Adipocyte (in vitro differentiated cells): ENCODE results near the gene COBLL1.
"Not testable (repeated sequence)": the region's sequence is repeated elsewhere in the genome, so short reads cannot be mapped to it uniquely, and the experiment has no call there.

Source experiments
- DNase-seq: peaks from one replicate; pipeline ENCODE4 v3.0.0-alpha.2; 2015; ENCODE audit warnings: low read depth
- H3K27me3 ChIP-seq: replicated peaks from 2 replicates; pipeline ENCODE4 v1.7.0; 2013; ENCODE audit warnings: mild to moderate bottlenecking, low read length, moderate library complexity; ENCODE audit not compliant: control insufficient read depth, insufficient read depth
- H3K36me3 ChIP-seq: 2 replicates; pipeline ENCODE4 v1.7.0; 2013; ENCODE audit warnings: low read length, mild to moderate bottlenecking, moderate library complexity; ENCODE audit not compliant: control insufficient read depth, insufficient read depth, severe bottlenecking
- H3K4me1 ChIP-seq: 2 replicates; pipeline ENCODE4 v1.7.0; 2013; ENCODE audit warnings: mild to moderate bottlenecking, low read length, moderate library complexity; ENCODE audit not compliant: control insufficient read depth, insufficient read depth
- H3K4me3 ChIP-seq: 2 replicates; pipeline ENCODE4 v1.7.0; 2013; ENCODE audit warnings: mild to moderate bottlenecking, low read length, moderate library complexity
- H3K9ac ChIP-seq: 2 replicates; pipeline ENCODE4 v1.7.0; 2013; ENCODE audit warnings: mild to moderate bottlenecking, low read length, moderate library complexity
- H3K9me3 ChIP-seq: 2 replicates; pipeline ENCODE4 v1.7.0; 2013; ENCODE audit warnings: mild to moderate bottlenecking, low read length, moderate library complexity; ENCODE audit not compliant: control insufficient read depth

The COBLL1 gene

GRCh38 chr2:164764474-164764873 is 77.1 kb downstream of the COBLL1 start:
- Histone ChIP-seq H3K9ac (no peak overlapping the region), H3K4me1 (peaks cover 11% of the 10 kb centered on the region), H3K9me3 (no peaks in the 10 kb centered on the region), H3K4me3 (no peak overlapping the region), H3K27me3 (no peaks in the 10 kb centered on the region), H3K36me3 (no peaks in the 10 kb centered on the region)
- no peak for DNase-seq

- H3K27me3 ChIP-seq, result no peaks in the 10 kb centered on the region
Measured at GRCh38 chr2:164763431-164763830, 78.2 kb downstream of the COBLL1 start.

DNA sequence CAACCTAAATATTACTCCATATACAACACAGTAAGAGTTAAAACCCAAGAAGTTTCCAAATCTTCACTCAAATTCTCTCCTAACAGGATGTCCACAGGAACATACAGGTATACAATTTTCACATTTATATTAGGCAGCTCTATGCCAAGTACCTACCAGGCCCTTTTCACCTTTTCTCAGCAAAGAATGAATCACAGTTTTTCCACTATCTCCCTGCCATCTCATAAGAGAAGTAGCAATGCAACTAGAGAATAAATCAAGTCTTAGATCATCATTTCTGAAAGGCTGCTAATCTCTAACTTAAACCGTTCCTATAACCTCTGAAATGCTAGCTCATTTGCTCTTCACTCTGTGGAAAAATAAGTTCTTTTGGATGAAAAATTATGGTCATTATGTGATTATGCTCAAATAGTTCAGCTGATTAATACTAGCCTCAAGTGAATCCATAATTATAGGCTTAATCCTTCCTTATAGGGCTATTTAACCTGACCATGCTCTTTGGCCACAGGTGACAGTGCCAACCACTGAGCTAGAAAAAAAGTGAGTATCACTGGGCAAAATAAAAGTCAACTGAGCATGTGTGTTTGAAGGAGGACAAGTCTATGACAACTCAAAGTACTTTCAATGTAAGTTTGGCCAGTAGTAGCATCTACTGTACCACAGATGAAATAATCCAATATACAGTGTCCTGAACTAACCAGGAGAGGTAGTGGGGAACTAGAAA is 79.7 kb downstream of the COBLL1 start:
- H3K9ac ChIP-seq, result no peak overlapping the region
- H3K4me1 ChIP-seq, result peaks cover 17% of the 10 kb centered on the region
- H3K9me3 ChIP-seq, result no peaks in the 10 kb centered on the region
- H3K27me3 ChIP-seq, result no peaks in the 10 kb centered on the region
- H3K4me3 ChIP-seq, result no peak overlapping the region
- no peaks in the 10 kb centered on the region for H3K36me3 ChIP-seq
- no peak for DNase-seq

More at GRCh38 chr2:164763431-164763830, 78.2 kb downstream of the COBLL1 start:
- Histone ChIP-seq H3K36me3 (no peaks in the 10 kb centered on the region), H3K4me1 (peaks cover 11% of the 10 kb centered on the region), H3K4me3 (no peak overlapping the region), H3K9ac (no peak overlapping the region), H3K9me3 (no peaks in the 10 kb centered on the region)
- DNase-seq, result no peak

DNA sequence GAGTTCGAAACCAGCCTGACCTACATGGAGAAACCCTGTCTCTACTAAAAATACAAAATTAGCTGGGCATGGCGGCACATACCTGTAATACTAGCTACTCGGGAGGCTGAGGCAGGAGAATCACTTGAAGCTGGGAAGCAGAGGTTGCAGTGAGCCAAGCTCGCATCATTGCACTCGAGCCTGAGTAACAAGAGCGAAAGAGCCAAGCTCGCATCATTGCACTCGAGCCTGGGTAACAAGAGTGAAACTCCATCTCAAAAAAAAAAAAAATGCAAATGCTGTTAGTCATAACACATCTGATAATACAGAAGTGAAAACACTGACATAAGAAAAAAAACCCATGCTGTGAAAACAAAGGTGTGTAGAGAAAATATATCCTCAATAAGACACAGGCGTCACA is 80.4 kb downstream of the COBLL1 start:
- H3K4me1 ChIP-seq, result peaks cover 17% of the 10 kb centered on the region
- not testable (repeated sequence) for H3K27me3 ChIP-seq, H3K36me3 ChIP-seq, DNase-seq, H3K9me3 ChIP-seq, H3K9ac ChIP-seq, H3K4me3 ChIP-seq

DNA sequence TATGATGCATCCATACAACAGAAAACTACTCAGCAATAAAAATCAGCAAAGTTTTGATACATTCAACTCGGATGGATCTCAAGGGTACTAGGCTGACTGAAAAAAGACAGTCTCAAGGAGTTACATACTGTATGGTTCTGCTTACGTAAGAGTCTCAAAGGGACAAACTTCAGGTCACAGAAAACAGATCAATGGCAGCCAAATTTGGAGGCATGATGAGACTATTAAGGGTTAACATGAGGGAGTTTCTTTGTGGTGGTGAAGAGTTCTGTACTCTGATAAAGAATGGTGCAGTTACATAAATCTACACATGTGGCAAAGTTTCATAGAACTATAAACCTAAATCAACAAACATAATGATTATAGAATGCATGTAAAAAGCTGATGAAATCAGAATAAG is 81.4 kb downstream of the COBLL1 start:
- no peak for DNase-seq
- H3K36me3 ChIP-seq, result no peaks in the 10 kb centered on the region
- H3K9ac ChIP-seq, result no peak overlapping the region
- no peaks in the 10 kb centered on the region for H3K9me3 ChIP-seq
- no peak overlapping the region for H3K4me3 ChIP-seq
- peaks cover 17% of the 10 kb centered on the region for H3K4me1 ChIP-seq
- no peaks in the 10 kb centered on the region for H3K27me3 ChIP-seq

- Histone ChIP-seq H3K9ac (no peak overlapping the region), H3K27me3 (no peaks in the 10 kb centered on the region), H3K36me3 (no peaks in the 10 kb centered on the region), H3K4me3 (no peak overlapping the region), H3K4me1 (peaks cover 13% of the 10 kb centered on the region), H3K9me3 (no peaks in the 10 kb centered on the region)
- peak; percentile 74 for DNase-seq
Measured at GRCh38 chr2:164757934-164758695, 83.5 kb downstream of the COBLL1 start.

GRCh38 chr2:164756773-164757172 is 84.8 kb downstream of the COBLL1 start:
- DNase-seq, result no peak
- H3K4me3 ChIP-seq, result no peak overlapping the region
- H3K9ac ChIP-seq, result no peak overlapping the region
- H3K4me1 ChIP-seq, result peaks cover 13% of the 10 kb centered on the region
- H3K36me3 ChIP-seq, result no peaks in the 10 kb centered on the region
- H3K9me3 ChIP-seq, result no peaks in the 10 kb centered on the region
- H3K27me3 ChIP-seq, result no peaks in the 10 kb centered on the region

DNA sequence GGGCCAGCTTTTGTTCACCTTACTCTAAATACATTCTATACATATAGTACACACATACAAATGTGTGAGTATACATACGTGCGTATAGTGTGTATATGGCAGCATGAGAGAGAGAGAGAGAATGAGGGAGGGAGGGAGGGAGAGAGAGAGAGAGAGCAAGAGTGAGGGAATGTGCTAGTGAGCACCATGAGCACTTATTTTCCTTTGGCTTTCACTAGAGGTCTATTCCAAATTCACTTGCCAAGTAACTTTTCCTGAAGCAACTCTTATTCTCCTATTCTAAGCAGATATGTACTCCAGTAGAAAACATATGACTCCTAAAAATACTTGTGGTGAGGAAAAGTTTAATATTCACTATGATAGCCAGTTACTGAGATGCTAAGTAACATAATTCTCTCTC is 85.7 kb downstream of the COBLL1 start:
- DNase-seq, result no peak
- Histone ChIP-seq H3K4me1 (peaks cover 13% of the 10 kb centered on the region), H3K9ac (no peak overlapping the region), H3K9me3 (no peaks in the 10 kb centered on the region), H3K4me3 (no peak overlapping the region), H3K27me3 (no peaks in the 10 kb centered on the region), H3K36me3 (no peaks in the 10 kb centered on the region)

GRCh38 chr2:164754157-164755093 is 87.2 kb downstream of the COBLL1 start:
- Histone ChIP-seq H3K36me3 (no peaks in the 10 kb centered on the region), H3K27me3 (no peaks in the 10 kb centered on the region), H3K9ac (no peak overlapping the region), H3K4me3 (no peak overlapping the region), H3K9me3 (no peaks in the 10 kb centered on the region), H3K4me1 (peaks cover 6% of the 10 kb centered on the region)
- DNase-seq, result no peak

- no peaks in the 10 kb centered on the region for H3K9me3 ChIP-seq
- no peak for DNase-seq
- H3K9ac ChIP-seq, result no peak overlapping the region
- no peaks in the 10 kb centered on the region for H3K27me3 ChIP-seq
- H3K4me3 ChIP-seq, result no peak overlapping the region
- H3K36me3 ChIP-seq, result no peaks in the 10 kb centered on the region
- peaks cover 4% of the 10 kb centered on the region for H3K4me1 ChIP-seq
Measured at GRCh38 chr2:164752956-164753355, 88.7 kb downstream of the COBLL1 start.
